ENCODE results near the gene DGKE.

Gene DGKE

GRCh38 chr17:56879280-56879679 lies 45.3 kb downstream of the DGKE start:
- H2AFZ ChIP-seq (ENCODE audit: low read depth, low read length, severe bottlenecking): no peak overlapping the region
- H3F3A ChIP-seq (ENCODE audit: insufficient read depth): no peaks in the 10 kb centered on the region
- H3K79me2 ChIP-seq (ENCODE audit: insufficient read depth, low read length): no peaks in the 10 kb centered on the region
- no peak overlapping the region for H3K27ac ChIP-seq (ENCODE audit: low read depth, low read length)
- H4K20me1 ChIP-seq (ENCODE audit: low read depth, low read length): no peaks in the 10 kb centered on the region
- H3K9me2 ChIP-seq (replicated peaks; ENCODE audit: insufficient read depth, low read length): no peaks in the 10 kb centered on the region
- H3K4me3 ChIP-seq (ENCODE audit: insufficient read depth, low read length, poor library complexity, severe bottlenecking): no peak overlapping the region
- H3K36me3 ChIP-seq (ENCODE audit: low read length): no peaks in the 10 kb centered on the region
- no peaks in the 10 kb centered on the region for H3K27me3 ChIP-seq (ENCODE audit: low read length)
- H3K4me2 ChIP-seq (ENCODE audit: low read depth, low read length, poor library complexity, severe bottlenecking): no peak overlapping the region
- no peak overlapping the region for H3K9ac ChIP-seq (ENCODE audit: low read length)
- TF ChIP-seq CTCF (IDR thresholded peaks at IDR 0.05; ENCODE audit: insufficient read depth, low read length, poor library complexity, severe bottlenecking) (no peak), EZH2phosphoT487 (conservative IDR thresholded peaks at IDR 0.05; ENCODE audit: low read length) (no peak)
- no peaks in the 10 kb centered on the region for H3K9me3 ChIP-seq (ENCODE audit: insufficient read depth, low read length)

GRCh38 chr17:56880133-56880532 lies 46.2 kb downstream of the DGKE start:
- Histone ChIP-seq H3K27ac (ENCODE audit: low read depth, low read length) (no peak overlapping the region), H3K4me2 (ENCODE audit: low read depth, low read length, poor library complexity, severe bottlenecking) (no peak overlapping the region), H3K9ac (ENCODE audit: low read length) (no peak overlapping the region), H3F3A (ENCODE audit: insufficient read depth) (no peaks in the 10 kb centered on the region), H3K9me3 (ENCODE audit: insufficient read depth, low read length) (no peaks in the 10 kb centered on the region), H4K20me1 (ENCODE audit: low read depth, low read length) (no peaks in the 10 kb centered on the region), H3K36me3 (ENCODE audit: low read length) (no peaks in the 10 kb centered on the region), H3K27me3 (ENCODE audit: low read length) (no peaks in the 10 kb centered on the region), H3K9me2 (replicated peaks; ENCODE audit: insufficient read depth, low read length) (no peaks in the 10 kb centered on the region), H2AFZ (ENCODE audit: low read depth, low read length, severe bottlenecking) (no peak overlapping the region), H3K4me3 (ENCODE audit: insufficient read depth, low read length, poor library complexity, severe bottlenecking) (no peak overlapping the region), H3K79me2 (ENCODE audit: insufficient read depth, low read length) (no peaks in the 10 kb centered on the region)
- TF ChIP-seq EZH2phosphoT487 (conservative IDR thresholded peaks at IDR 0.05; ENCODE audit: low read length) (no peak), CTCF (IDR thresholded peaks at IDR 0.05; ENCODE audit: insufficient read depth, low read length, poor library complexity, severe bottlenecking) (no peak)

DNA sequence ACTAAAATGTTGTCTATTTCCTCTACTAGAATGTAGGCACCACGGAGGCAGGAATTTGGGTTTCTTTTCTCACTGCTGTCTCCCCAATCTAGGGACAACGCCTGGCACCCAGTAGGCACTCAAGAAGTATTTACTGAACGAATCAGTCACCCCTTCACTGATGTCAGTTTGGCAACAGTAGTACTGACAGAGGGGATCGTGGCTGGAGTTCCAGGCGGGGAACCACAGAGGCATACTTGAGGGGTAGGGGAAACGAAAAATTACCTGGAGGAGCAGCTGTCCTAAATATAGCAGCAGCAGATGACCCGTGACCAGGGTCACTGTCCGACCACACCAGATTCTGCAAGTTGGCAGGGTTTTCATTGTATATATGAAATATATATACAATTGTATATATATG lies 46.6 kb downstream of the DGKE start:
- no peak overlapping the region for H2AFZ ChIP-seq (ENCODE audit: low read depth, low read length, severe bottlenecking)
- H3K4me3 ChIP-seq (ENCODE audit: insufficient read depth, low read length, poor library complexity, severe bottlenecking): no peak overlapping the region

More for the DNA sequence above, 46.6 kb downstream of the DGKE start:
- H3K27ac ChIP-seq (ENCODE audit: low read depth, low read length): no peak overlapping the region
- no peaks in the 10 kb centered on the region for H3K79me2 ChIP-seq (ENCODE audit: insufficient read depth, low read length)
- no peaks in the 10 kb centered on the region for H4K20me1 ChIP-seq (ENCODE audit: low read depth, low read length)
- no peaks in the 10 kb centered on the region for H3K9me3 ChIP-seq (ENCODE audit: insufficient read depth, low read length)
- H3K4me2 ChIP-seq (ENCODE audit: low read depth, low read length, poor library complexity, severe bottlenecking): no peak overlapping the region
- no peaks in the 10 kb centered on the region for H3F3A ChIP-seq (ENCODE audit: insufficient read depth)
- no peaks in the 10 kb centered on the region for H3K36me3 ChIP-seq (ENCODE audit: low read length)
- H3K9me2 ChIP-seq (replicated peaks; ENCODE audit: insufficient read depth, low read length): no peaks in the 10 kb centered on the region
- TF ChIP-seq EZH2phosphoT487 (conservative IDR thresholded peaks at IDR 0.05; ENCODE audit: low read length): no peak
- no peak for TF ChIP-seq CTCF (IDR thresholded peaks at IDR 0.05; ENCODE audit: insufficient read depth, low read length, poor library complexity, severe bottlenecking)
- H3K27me3 ChIP-seq (ENCODE audit: low read length): no peaks in the 10 kb centered on the region
- H3K9ac ChIP-seq (ENCODE audit: low read length): no peak overlapping the region
